Spleen (tissue), 7 donors: ENCODE measurements around the gene DMPK.

Source experiments
- CTCF ChIP-seq, 11 experiments: fragments of 200-600 bp in 7 of 11; fragments of 450-650 bp in 4 of 11; sonication (generic) in 4 of 11; IDR thresholded peaks in 8 of 11; conservative IDR thresholded peaks in 3 of 11; 1 replicate in 7 of 11; 2 replicates in 4 of 11; pipeline versions ENCODE4 v1.4.0 to v1.8.0; 2016 to 2021; ENCODE audit warnings: antibody characterized with exemption in 11 of 11, inconsistent platforms in 4 of 11, mild to moderate bottlenecking in 1 of 11
- POLR2A ChIP-seq, 3 donors: fragments of 450-650 bp; IDR thresholded peaks; one replicate each; pipeline ENCODE4 v1.5.1; 2017; ENCODE audit warnings: antibody characterized with exemption in 3 of 3, mild to moderate bottlenecking in 1 of 3
- donor health status: DM: no; HTN: no; CAD: no; lungs with moderate emphysema.
- donor health status: DM: no; HTN: no; CAD: no.
- donor health status: DM: no; HTN: no; CAD: no.

GRCh38 chr19:45817725-45818301 lies 35.5 kb upstream of the DMPK start:
- TF ChIP-seq CTCF (IDR thresholded peaks at IDR 0.05 in 8 of 11, conservative IDR thresholded peaks at IDR 0.05 in 3 of 11), result peak in 1 of 11 experiments; percentile 1
- no peak for TF ChIP-seq POLR2A (IDR thresholded peaks at IDR 0.05)
